ENCODE data around the gene ZIC1. TPM values are rescaled to one million over a fixed set of nuclear protein-coding genes. Genes with fewer than 3 reads are reported as not detected.

ZIC1 gene
- polyA plus RNA-seq, 1 experiment: 28.5 TPM

DNA sequence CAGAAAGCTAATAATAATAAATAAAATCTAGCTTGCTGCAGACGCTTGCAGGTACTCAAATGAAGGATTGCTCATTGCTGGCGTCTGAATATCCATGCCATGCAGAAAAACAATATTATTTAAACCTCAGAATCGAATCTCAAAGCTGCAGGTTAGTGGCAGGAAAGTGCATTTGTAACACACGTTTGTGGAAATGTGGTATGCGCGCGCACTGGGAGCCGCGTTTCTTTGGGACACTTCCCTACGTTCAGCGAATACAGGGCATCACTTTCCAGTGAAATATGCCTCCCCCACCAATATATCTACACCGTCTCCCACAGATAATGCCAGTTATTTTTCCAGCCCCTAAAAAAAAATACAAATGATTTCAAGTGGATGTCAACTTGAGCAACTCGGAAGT lies 39.9 kb upstream of the ZIC1 start:
- Histone ChIP-seq H3K27me3 (ENCODE audit: control insufficient read depth, insufficient read depth, low read length) (peaks cover 59% of the 10 kb centered on the region), H3K36me3 (ENCODE audit: control insufficient read depth, insufficient read depth, low read length) (no peaks in the 10 kb centered on the region), H3K4me3 (ENCODE audit: low read depth, low read length) (no peak overlapping the region)
- no peak for DNase-seq (ENCODE audit: low read depth)
- POLR2A ChIA-PET: no interaction called here
- TF ChIP-seq, protein P1, sequence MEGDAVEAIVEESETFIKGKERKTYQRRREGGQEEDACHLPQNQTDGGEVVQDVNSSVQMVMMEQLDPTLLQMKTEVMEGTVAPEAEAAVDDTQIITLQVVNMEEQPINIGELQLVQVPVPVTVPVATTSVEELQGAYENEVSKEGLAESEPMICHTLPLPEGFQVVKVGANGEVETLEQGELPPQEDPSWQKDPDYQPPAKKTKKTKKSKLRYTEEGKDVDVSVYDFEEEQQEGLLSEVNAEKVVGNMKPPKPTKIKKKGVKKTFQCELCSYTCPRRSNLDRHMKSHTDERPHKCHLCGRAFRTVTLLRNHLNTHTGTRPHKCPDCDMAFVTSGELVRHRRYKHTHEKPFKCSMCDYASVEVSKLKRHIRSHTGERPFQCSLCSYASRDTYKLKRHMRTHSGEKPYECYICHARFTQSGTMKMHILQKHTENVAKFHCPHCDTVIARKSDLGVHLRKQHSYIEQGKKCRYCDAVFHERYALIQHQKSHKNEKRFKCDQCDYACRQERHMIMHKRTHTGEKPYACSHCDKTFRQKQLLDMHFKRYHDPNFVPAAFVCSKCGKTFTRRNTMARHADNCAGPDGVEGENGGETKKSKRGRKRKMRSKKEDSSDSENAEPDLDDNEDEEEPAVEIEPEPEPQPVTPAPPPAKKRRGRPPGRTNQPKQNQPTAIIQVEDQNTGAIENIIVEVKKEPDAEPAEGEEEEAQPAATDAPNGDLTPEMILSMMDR (IDR thresholded peaks at IDR 0.05; ENCODE audit: insufficient read depth, low read depth, low read length): no peak
- CTCF ChIA-PET: interaction anchor here (1.2 to 3.3 kb wide), 3 partner anchors 12 to 177 kb away, joined by 4 to 10 read pairs (median 8); no protein-coding TSS in a partner anchor

DNA sequence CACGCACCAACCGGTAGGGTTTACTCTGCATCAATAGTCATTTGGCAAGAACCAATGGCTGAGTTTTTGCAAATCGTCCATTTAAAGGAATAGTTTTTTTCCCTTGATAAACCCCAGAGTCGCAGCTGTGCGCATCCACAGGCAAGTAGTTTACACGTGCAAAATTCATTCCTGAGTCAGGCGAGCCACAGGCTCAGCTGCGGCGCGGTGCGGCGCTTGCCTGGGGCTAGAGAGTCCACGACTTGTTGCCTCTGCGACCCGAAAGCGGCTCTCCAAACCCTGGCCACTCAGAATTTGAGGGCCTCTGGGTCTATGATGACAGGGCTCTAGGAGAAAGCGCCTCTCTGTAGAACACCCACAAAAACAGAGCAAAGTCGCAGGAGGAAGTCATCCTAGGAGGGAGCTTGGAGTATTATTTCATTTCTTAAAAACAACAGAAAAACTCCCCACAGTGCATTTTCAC lies 39.5 kb upstream of the ZIC1 start:
- H3K27me3 ChIP-seq (ENCODE audit: control insufficient read depth, insufficient read depth, low read length): peaks cover 56% of the 10 kb centered on the region
- POLR2A ChIA-PET: no interaction called here

DNA sequence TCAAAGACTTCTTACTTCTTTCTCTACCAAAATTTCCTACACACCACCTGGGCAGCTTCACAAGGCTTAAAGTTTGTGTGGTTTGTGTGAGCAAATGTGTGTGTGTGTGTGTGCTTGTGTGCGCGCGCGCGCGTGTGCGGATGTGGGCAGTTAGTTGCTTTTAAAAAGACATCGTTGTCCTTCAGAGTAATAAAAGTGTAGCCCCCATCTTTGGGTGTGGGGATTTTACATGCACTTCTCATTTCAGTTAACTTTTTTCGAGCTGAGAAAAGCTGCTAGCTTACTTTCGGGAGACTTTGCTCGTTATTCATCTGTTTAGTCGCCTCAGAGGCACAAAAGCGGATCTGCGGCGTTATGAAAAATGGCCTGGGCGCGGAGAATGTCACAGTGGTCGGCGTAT lies 38.8 kb upstream of the ZIC1 start:
- peaks cover 60% of the 10 kb centered on the region for H3K27me3 ChIP-seq (ENCODE audit: control insufficient read depth, insufficient read depth, low read length)

More for the DNA sequence above, 39.5 kb upstream of the ZIC1 start:
- CTCF ChIA-PET: interaction anchor here (1.2 to 3.3 kb wide), 3 partner anchors 13 to 178 kb away, joined by 4 to 10 read pairs (median 8); no protein-coding TSS in a partner anchor
- Histone ChIP-seq H3K4me3 (ENCODE audit: low read depth, low read length) (no peak overlapping the region), H3K36me3 (ENCODE audit: control insufficient read depth, insufficient read depth, low read length) (no peaks in the 10 kb centered on the region)
- DNase-seq (ENCODE audit: low read depth): no peak
- TF ChIP-seq, protein P1 (IDR thresholded peaks at IDR 0.05; ENCODE audit: insufficient read depth, low read depth, low read length): no peak

DNA sequence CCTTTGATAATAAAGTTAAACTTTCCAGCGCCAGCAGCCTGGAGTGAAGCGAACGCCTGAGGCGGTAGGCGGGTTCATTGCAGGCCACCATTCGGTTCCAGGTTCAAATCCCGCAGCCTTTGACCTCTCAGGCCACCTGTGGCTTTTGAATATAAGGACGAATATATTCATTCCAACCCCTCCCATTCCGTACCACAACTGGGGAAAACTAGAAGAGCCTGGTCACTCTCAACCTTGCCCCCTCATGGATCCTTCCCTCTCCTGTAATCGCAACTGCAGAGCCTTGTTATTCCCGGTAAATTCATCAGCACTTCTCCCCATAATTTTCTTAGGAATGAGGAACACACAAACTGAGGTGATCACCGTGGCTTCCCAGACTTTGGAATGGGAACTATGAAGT lies 38.0 kb upstream of the ZIC1 start:
- H3K27me3 ChIP-seq (ENCODE audit: control insufficient read depth, insufficient read depth, low read length): peaks cover 58% of the 10 kb centered on the region
- DNase-seq (ENCODE audit: low read depth): no peak
- TF ChIP-seq, protein P1 (IDR thresholded peaks at IDR 0.05; ENCODE audit: insufficient read depth, low read depth, low read length): no peak
- H3K36me3 ChIP-seq (ENCODE audit: control insufficient read depth, insufficient read depth, low read length): no peaks in the 10 kb centered on the region
- no peak overlapping the region for H3K4me3 ChIP-seq (ENCODE audit: low read depth, low read length)
- ChIA-PET CTCF (interaction anchor here (3.3 kb wide), 1 partner anchor 14 kb away, joined by 10 read pairs; no protein-coding TSS in a partner anchor), POLR2A (interaction anchor here (0.6 kb wide), 1 partner anchor 29 kb away, joined by 6 read pairs; no protein-coding TSS in a partner anchor)

More for the DNA sequence above, 38.8 kb upstream of the ZIC1 start:
- DNase-seq (ENCODE audit: low read depth): no peak
- H3K36me3 ChIP-seq (ENCODE audit: control insufficient read depth, insufficient read depth, low read length): no peaks in the 10 kb centered on the region
- POLR2A ChIA-PET: no interaction called here
- no peak overlapping the region for H3K4me3 ChIP-seq (ENCODE audit: low read depth, low read length)
- TF ChIP-seq, protein P1 (IDR thresholded peaks at IDR 0.05; ENCODE audit: insufficient read depth, low read depth, low read length): no peak
- CTCF ChIA-PET: interaction anchor here (2.2 to 3.3 kb wide), 2 partner anchors 12 to 13 kb away, joined by 8 to 10 read pairs; no protein-coding TSS in a partner anchor

DNA sequence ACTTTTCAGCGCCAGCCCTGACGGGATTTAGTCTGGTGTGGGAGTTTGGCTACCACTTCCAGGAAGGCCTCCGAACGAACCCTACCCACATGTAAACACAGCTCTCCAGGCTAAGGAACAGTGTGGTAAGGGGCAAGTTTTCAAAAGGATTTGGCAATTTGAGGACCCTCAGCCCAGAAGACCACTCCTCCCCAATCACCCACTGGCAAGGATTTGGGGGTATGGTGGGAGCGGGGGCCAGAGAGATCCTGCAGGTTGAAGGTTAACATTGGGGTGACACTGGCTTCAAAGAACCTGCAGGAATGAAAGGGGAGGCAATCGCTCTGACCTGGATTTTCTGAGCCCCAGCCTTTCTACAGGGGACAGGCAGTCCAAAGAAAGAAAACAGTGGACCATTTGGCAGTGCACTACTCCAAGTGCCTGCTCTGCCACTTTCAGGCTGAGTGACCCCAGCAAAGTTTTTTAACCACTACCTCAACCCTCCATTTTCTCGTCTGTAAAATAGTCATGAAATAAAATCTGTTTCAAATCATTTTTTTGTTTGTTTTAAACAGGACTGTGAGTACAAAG lies 37.3 kb upstream of the ZIC1 start:
- peaks cover 58% of the 10 kb centered on the region for H3K27me3 ChIP-seq (ENCODE audit: control insufficient read depth, insufficient read depth, low read length)
- CTCF ChIA-PET: no interaction called here

More for the DNA sequence above, 37.3 kb upstream of the ZIC1 start:
- POLR2A ChIA-PET: no interaction called here
- TF ChIP-seq, protein P1 (IDR thresholded peaks at IDR 0.05; ENCODE audit: insufficient read depth, low read depth, low read length): no peak
- DNase-seq (ENCODE audit: low read depth): no peak
- H3K4me3 ChIP-seq (ENCODE audit: low read depth, low read length): no peak overlapping the region
- H3K36me3 ChIP-seq (ENCODE audit: control insufficient read depth, insufficient read depth, low read length): no peaks in the 10 kb centered on the region

Data from BJ (cell line).